GM21576 (cell line): ENCODE results near the gene PCBP3.
A peak's percentile ranks its signal among the peaks of the same experiment; 100 is the strongest.
"Not testable (repeated sequence)": the region's sequence is repeated elsewhere in the genome, so short reads cannot be mapped to it uniquely, and the experiment has no call there.

Experiments used
- ATAC-seq: cut with Tn5 transposase; IDR thresholded peaks from one replicate; pipeline ENCODE4 v1.9.1; 2021; ENCODE audit warnings: mild to moderate bottlenecking, moderate library complexity; ENCODE audit not compliant: unreplicated experiment

PCBP3 gene

DNA sequence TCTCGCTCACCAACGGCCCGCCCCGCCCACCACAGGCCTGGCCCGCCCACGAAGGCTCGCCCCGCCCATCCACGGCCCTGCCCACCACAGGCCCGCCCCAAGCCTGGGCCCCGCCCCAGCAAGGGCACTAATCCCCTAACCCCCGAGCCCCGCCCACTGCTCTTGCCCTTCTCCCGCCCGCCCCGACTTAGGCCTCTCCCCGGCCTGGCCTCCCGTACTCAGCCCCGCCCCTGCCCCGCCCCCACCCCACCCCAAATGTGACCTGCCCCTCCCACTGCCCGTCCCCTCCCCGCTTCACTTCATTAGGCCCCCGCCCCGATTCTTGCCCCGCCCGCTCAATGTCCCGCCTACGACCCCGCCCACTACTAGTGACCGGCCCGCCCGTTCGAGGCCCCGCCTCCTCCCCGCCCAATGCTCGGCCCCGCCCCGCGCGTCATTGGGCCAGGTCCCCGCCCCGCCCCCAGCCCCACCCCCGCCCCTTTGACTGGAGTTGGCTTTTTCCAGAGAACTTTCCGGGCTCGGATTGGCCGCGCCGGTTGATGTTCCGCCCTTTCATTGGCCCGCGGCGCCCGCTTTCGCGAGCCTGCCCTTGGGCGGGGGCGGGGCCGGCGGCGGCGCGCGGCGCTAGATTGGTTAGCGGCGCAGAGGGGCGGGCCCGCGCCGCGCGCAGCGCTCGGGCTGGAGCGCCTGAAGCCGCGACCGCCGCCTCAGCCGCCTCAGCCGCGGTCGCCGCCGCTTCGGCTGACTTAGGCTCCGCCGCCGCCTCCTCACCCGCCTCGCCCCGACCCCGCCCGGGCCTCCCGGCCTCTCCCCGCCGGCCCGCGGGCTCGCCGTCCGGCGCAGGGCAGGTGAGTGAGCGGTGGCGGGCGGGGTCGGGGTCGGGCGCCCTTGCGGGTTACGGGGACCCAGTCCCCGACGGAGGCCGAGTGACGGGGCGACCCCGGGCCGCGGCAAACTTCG lies at the start of gene PCBP3:
PCBP3 (plus strand) TSS at position 705 of the 960 bp plus-strand sequence. CDS start 206,361 bp downstream, outside the sequence.
- peak; percentile 60 for ATAC-seq

DNA sequence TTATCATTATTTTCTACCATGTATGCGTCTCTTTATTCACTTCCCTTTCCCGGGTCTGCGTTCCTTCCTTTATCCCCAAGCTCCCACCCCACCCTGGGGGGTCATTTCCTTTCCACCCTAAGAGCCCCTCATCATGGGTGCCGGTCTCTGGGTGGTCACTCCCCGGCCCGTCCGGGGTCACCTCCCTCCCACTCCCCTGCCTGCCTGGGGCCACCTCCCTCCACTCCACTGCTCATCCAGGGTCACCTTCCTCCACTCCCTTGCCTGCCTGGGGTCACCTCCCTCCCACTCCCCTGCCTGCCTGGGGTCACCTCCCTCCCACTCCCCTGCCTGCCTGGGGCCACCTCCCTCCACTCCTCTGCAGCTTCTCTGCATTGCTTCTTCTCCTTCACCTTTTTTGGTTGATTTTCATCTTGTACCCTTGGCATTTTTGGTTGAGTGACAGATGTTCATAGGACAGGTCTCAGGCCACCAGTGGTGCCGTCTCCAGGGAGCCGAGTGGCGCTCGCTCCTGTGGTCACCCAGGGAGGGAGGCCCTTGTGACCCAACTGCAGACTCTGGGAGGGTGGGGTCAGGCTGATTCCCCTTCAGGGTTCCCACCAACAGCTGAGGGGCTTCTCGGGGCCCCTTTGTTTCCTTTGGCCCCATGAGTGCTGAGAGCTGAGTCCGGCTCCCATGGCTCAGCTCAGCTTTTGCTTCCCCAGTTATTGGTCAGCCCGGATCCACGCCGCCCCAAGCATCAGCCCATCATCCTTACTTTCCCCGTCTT lies 48.6 kb upstream of the PCBP3 start:
- ATAC-seq, result no peak

DNA sequence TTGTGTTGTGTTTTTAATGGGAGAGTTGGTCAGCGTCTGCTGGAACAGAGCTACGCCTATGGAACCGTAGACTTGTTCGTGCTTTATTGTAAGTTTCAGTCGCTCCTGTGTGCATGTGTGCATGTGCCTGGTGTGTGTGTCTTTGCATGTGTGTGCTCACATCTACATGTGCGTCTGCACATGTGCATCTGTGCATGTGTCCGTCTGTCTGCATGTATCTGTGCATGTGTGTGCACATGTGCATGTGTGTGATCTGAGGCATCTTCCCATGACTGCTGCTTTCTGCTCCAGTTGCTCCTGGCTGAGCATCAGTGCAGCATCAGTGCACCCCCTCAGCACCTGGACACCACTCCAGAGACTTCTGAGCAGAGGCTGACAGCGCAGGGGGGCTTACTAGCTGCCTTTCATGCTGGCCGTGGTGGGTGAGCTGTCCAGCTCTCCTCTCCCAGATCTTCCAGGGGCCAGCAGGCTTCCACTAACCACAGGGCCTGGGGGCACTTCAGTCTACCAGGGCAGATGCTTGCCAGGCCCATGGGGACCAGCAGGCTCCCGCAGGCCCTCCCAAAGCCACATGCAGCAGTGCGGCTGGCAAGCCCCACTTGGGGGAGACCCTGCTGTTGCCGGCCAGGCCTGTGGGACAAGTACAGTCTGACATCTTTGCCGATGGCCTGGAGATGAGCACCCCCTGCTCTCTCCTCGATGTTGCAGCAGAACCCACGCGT lies 47.8 kb upstream of the PCBP3 start:
- no peak for ATAC-seq

DNA sequence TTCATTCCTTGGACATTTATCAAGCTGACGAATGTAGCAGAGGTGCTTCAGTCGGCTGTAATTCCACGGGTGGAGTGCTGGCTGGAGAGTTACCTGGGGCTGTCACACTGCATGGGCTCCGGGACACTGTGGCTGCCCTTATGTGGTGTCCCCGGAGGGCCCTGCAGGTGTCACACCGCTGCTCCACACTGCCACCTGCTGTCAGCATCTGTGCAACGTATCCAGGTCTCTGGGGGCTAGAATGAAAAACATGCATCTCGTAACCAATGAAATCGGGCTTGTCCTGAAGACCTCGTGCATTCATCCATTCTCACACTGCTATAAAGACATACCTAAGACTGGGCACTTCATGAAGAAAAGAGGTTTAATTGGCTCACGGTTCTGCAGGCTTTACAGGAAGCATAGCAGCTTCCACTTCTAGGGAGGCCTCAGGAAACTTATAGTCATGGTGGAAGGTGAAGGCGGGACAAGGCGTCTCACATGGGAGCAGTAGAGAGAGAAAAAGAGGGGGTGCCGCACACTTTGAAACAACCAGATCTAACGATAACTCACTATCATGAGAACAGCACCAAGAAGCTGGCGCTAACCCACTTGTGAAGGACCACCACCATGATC lies 46.7 kb upstream of the PCBP3 start:
- no peak for ATAC-seq

DNA sequence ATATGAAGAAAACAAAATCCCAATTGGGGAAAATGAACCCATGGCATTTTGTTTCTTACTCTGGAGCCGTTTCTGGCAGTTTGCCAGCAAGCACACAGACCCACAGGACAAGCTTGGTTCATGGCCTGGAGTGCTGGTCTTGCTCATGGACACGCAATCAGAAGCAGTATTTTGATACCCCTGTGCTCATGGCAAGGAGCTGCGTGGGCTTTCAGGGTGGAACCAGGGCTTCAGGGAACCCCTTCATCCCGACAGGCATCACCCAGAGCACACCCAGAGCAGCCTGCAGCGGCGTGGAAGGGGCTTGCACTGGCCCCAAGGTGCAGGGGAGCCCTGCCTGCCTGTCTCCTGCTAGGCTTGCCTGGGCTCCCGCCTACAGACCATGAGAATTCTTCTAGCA lies 45.4 kb upstream of the PCBP3 start:
- no peak for ATAC-seq

DNA sequence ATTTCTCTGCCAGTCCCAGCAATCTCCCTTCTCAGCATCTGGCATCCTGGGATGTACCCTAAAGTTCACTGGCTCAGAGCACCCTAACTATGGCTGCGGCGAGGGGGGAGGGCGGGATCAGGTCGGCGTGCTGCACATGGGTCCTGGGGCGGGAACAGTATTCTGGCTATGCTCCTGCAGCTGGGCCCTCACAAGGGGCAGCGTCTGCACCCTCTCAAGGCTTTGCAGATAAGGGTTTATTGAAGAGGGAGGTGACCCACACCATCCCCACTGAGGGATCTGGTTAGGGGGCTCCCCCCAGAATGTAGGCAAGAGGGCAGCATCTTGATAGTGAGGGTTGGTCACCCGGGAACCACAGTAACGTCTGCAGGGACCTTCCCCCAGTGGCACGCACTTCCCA lies 44.9 kb upstream of the PCBP3 start:
- no peak for ATAC-seq

DNA sequence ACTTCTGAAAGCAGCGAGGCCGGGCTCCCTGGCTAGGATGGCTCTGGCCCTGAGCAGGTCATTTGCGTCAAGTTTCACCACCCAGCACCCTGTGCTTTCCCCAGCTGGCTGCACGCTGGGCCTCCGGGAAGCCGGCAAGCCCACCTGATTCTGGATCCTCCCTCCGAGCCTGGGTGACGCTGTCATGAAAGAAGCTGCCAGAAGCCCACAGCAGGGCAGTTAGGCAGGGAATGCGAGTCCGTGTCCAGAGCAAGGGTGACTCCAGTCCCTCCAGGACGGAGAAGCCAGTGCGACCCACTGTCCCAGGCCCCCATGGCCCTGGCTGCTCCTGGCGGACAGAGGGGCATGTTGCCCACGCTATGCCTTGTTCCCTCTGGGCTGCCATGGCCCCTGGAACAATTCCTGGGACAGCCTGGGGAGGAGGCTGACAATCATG lies 44.4 kb upstream of the PCBP3 start:
- no peak for ATAC-seq

DNA sequence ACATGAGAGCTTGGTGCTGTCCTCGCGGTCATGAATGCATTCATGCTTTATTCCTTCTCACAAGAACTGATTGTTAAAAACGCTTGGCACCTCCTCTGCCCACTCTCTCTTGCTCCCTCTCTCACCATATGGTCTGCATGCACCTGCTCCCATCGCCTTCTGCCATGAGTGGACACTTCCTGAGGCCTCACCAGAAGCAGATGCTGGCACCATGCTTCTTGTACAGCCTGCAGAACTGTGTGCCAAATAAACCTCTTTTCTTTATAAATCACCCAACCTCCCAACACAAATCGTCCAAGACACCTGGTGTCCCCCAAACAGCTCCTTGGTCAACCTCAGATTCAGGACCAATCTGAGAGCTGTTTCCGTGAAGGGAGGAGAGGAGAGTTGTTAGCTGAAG lies 43.3 kb upstream of the PCBP3 start:
- ATAC-seq, result no peak

DNA sequence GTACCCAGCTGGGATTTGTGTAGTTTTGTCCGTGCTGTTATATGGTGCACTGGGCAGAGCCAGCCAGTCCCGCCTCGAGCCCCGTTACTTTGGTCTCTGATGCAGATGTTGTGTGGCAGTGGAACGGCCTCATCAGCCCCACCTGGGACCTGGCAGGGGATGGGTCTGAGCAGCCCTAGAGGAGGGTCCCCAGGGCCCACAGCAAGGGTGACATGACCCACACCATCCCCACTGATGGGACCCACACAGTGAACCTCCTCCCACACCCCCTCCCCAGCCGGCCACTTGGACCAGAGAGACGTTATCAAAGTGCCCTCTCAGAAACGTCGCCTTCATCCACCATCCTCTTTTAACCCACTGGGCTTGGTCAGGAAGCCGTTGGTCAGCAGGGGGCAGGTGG lies 42.0 kb upstream of the PCBP3 start:
- ATAC-seq, result no peak

DNA sequence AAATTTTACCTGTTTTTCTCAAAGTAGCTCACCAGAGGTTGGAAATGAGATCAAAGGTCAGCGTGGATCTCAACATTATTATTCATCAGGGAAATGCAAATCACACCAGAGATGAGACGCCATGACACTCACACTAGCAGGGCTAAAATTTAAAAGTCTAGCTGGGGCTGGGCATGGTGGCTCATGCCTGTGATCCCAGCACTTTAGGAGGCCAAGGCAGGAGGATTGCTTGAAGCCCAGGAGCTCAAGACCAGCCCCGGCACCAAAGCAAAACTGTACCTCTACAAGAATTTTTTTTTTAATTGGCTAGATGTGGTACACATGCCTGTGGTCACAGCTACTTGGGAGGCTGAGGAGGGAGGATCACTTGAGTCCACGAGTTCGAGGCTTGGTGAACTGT lies 41.4 kb upstream of the PCBP3 start:
- no peak for ATAC-seq

DNA sequence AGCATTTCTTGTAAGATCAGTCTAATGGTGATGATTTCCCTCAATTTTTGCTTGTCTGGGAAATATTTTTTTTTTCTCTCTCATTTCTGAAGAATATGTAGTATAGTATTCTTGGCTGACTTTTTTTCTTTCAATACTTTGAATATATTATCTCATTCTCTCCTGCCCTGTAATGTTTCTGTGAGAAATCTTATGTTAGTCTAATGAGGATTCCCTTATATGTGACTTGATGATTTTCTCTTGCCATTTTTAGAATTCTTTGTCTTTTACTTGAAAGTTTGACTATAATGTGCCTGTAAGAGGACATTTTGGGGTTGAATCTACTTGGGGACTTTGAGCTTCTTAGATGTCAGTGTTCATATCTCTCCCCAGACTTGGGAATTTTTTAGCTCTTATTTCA lies 40.0 kb upstream of the PCBP3 start:
- ATAC-seq, result no peak

DNA sequence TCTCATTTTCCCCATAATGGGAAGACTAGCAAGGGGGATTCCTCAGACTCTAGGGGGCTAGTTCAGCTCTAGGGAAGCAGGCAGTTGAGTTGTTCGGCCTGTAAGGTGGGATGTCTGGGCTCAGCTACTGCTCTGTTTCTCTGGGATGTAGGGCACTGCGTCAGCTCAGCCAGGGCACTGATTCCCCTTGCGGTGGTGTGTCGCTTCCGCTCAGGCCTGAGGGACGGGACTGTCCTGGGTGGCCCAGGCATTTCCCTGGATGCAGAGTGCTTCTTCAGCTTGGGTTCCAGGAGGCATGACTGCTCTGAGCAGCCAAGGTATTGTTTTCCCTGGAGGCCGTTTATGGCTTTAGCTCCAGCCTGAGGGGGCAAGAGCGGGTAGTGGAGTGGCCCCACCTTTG lies 38.8 kb upstream of the PCBP3 start:
- ATAC-seq, result not testable (repeated sequence)

DNA sequence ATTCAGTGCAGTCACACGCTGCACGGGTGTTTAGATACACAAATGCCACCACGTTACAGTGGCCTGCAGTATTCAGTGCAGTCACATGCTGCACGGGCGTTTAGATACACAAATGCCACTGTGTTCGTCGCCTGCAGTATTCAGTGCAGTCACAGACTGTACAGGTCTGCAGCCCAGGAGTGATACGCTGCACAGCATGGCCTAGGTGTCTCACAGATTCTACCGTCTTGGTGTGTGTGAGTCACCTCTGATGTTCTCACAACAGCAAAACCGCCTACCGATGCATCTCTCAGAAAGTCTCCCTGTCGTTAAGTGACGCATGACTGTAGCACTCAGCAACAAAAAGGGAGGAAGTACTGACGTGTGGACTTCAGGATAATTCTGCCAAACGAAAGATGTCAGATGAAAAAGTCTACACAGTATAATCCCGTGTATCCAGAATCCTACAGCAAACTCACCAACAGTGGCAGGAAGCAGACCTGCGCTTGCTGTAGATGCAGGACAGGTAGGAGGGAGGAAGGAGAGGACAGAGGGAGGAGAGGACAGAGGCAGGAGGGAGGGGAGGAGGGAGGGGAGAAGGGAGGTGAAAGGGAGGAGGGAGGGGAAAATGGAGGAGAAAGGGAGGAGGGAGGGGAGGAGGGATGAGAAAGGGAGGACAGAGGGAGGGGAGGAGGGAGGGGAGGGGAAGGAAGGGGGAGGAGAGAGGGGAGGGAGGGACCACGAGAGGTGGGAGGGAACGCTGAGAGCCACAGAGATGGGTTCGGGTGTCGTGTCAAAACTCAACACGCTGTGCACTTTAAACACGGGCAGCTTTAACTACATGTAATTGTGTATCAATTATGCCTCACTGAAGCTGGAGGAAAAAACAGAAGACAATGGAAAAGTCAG lies 36.3 kb upstream of the PCBP3 start:
- ATAC-seq, result no peak

DNA sequence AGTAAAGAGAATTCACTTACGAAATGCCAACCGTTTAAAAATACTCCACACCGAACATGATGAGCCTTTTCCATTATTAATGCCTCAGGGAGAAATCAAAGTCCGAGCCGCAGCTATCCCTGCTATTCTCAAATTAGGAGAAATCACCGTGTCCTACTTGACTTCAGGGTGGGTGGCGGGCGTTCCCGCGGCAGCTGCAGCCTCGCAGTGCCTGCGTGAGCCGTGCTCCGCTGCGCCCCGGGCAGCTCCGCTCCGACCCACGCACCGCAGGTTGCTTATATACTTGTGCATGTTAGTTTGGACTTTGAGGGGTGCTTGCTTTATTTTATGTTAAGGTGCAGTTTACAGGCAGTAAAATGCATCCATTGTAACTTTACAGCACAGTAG lies 35.6 kb upstream of the PCBP3 start:
- ATAC-seq, result no peak

DNA sequence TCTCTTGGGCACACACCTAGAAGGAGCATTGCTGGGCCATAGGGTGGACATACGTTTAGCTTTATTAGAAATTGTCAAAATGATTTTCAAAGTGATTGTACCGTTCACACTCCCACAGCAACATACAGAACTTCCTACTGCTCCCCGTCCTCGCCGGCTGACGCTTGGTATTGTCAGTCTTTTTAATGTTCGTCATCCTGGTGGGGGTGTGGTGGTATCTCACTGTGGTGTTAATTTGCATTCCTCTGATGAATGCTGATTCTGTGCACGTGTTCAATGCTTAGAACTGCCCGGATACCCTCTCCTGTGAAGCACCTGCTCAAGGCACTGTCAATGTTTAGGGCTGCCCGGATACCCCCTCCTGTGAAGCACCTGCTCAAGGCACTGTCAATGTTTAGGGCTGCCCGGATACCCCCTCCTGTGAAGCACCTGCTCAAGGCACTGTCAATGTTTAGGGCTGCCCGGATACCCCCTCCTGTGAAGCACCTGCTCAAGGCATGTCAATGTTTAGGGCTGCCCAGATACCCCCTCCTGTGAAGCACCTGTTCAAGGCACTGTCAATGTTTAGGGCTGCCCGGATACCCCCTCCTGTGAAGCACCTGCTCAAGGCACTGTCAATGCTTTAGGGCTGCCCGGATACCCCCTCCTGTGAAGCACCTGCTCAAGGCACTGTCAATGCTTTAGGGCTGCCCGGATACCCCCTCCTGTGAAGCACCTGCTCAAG lies 34.6 kb upstream of the PCBP3 start:
- ATAC-seq, result not testable (repeated sequence)

DNA sequence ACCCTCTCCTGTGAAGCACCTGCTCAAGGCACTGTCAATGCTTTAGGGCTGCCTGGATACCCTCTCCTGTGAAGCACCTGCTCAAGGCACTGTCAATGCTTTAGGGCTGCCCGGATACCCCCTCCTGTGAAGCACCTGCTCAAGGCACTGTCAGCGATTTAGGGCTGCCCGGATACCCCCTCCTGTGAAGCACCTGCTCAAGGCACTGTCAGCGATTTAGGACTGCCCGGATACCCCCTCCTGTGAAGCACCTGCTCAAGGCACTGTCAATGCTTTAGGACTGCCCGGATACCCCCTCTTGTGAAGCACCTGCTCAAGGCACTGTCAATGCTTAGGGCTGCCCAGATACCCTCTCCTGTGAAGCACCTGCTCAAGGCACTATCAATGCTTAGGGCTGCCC lies 33.9 kb upstream of the PCBP3 start:
- ATAC-seq, result not testable (repeated sequence)

DNA sequence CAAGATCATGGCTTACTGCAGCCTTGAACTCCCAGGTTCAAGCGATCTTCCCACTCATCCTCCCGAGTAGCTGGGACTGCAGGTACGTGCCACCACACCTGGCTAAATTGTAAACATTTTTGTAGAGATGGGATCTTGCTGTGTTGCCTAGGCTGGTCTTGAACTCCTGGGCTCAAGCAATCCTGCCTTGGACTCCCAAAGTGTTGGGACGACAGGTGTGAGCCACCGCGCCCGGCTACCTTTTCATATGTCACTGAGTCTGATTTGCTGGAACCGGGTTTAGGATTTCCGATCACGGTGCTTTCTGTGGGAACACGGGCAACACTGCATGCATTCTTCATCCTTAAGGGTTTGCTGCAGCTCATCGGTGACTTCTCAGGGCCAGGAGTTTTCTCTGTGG lies 32.2 kb upstream of the PCBP3 start:
- no peak for ATAC-seq

DNA sequence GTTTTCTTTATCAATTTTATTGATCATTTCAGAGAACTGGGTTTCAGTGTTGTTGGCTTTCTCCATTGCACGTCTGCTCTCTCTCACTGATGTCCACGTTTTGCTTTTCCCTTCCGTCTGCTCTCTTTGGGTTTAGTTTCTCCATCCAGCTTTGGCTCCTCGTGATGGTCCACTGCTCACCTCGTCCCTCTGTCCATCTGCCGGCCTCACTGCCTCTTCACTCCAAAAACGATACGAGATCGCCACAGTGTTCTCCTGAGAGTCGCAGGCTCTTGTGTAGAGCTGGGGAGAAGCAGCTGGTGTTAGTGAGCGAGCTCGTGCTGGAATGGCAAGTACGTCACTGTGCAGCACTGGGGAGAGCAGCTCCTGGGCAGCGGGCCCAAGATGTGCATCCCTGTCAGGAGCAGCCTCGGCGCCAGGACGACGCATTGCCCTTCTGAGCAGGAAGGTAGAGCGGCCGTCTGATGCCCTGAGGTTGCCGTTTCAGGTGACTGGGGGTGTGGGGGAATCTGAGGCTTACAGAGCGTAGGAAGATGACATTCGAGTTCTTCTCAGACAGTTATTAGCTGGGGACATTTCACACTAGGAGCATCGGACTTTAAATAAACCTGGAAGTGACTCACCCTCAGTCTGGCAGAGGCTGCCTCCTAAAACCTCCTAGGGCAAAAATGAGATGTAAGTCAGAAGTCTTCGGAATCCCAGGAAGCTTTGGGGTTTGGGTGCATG lies 31.4 kb upstream of the PCBP3 start:
- ATAC-seq, result no peak

DNA sequence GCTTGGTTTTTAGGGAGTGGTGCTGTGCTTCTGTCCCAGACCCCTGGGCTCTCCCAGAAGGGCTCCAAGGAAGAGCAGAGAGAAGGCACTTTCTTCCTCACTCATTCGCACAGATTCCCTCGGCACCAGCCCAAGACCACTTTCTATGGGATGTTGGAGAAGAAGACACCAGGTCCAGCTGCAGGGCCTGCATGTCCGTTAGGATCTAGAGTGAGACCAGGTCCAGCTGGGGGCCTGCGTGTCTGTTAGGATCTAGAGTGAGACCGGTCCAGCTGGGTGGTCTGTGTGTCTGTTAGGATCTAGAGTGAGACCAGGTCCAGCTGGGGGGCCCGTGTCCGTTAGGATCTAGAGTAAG lies 30.9 kb upstream of the PCBP3 start:
- ATAC-seq, result not testable (repeated sequence)
